HG03025 (cell line): ENCODE data around the gene BRMS1.
"Not testable (repeated sequence)": the region's sequence is repeated elsewhere in the genome, so short reads cannot be mapped to it uniquely, and the experiment has no call there.

Source experiments
- ATAC-seq: cut with Tn5 transposase; IDR thresholded peaks from one replicate; pipeline ENCODE4 v1.9.1; 2021; ENCODE audit warnings: mild to moderate bottlenecking, moderate library complexity; ENCODE audit not compliant: unreplicated experiment, low FRiP score

BRMS1 gene

DNA sequence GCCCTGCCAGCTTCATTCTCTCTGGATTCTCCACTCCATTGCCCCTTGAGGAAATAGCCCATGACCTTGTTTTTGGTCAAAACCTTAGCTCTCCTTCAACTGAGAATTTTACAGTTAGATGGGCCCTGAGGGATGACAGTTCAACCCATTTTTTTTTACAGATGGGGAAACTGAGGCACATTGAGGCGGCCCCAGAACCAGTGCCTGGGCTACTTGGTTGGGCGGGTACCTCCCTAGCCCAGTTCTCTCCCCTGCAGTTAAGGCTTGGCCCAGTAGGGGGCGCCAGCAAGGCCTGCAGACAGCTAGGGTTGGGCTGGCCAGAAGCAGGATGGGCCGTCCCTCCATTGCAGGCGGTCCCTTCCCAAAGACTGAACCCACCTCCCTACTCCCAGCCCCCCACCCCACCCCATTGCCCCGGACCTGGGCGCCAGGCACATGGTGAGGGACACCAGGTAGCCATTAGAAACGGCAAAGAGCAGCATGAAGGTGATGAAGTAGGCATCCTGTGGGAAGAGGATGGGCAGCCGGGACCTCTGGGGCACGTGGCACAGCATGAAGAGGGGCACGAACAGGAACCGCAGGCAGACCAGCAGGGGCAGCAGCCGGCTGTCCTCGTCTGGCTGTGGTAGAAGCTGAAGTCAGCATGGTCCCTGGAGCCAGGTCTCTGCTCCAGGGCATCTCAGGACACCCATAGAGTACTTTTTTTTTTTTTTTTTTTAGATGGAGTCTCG is 19.1 kb upstream of the BRMS1 start:
- no peak for ATAC-seq

DNA sequence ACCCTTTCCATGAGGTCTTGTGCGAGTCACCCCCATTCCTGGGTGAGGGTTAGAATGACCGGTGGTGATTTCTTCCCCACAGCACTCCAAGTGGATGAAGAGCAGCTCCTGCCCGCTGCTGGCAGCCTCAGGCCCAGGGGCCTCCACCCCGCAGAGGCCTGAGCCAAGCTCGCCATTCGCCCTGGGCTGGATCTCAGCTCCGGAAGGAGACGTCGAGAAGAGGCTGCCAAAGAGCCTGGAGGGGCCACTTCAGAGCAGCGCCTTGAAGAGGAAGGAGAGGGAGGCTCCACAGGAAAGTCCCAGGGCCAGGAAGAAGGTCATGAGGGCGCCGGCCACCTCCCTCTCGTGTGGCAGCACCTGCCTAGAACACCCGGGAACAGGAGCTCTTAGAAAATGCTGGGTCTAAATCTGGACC is 18.3 kb upstream of the BRMS1 start:
- no peak for ATAC-seq

- no peak for ATAC-seq
Measured at GRCh38 chr11:66362481-66363147, 17.7 kb upstream of the BRMS1 start.

DNA sequence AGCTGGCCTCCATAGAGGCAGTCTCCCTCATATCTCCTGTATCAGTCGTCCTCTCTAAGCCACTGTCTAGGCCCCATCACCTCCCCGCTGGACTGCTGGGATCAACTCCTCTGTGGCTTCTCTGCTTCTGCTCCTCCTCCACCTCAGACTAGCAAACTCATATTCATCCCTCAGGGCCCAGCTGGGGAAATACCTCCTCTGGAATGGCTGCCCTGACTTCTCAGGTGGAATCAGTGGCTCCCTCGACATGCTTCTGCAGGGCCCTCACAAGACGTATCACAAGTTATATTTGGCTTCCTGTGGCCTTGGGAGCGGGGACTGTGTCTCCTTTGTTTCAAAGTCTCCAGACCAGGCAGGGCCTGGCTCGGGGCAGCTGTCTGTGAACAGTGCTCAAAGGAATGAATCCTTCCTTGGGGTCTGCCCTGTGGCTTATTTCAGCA is 16.6 kb upstream of the BRMS1 start:
- ATAC-seq, result no peak

- no peak for ATAC-seq
Measured at GRCh38 chr11:66360406-66361073, 15.6 kb upstream of the BRMS1 start.

GRCh38 chr11:66359662-66360087 is 14.8 kb upstream of the BRMS1 start:
- ATAC-seq, result no peak

DNA sequence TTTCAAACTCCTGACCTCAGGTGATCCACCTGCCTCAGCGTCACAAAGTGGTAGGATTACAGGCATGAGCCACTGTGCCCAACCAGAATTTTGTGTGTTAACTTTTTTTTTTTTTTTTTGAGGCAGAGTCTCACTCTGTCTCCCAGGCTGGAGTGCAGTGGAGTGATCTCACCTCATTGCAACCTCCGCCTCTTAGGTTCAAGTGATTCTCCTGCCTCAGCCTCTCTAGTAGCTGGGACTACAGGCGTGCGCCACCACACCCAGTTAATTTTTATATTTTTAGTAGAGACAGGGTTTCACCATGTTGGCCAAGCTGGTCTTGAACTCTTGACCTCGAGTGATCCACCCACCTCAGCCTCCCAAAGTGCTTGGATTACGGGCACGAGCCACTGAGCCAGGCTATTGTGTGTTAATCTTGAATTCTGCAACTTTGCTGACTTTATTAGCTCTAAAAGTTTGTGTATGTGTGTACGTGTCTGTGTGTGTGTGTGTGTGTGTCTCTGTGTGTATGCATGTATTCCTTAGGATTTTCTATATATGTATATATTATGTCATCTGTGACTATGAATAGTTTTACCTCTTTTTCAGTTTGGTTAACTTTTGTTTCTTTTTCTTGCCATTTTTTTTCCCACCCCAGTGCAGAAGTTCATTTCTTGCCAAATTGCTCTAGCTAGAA is 5.8 kb upstream of the BRMS1 start:
- ATAC-seq, result not testable (repeated sequence)

- ATAC-seq, result no peak
Measured at GRCh38 chr11:66349084-66349386, 4.1 kb upstream of the BRMS1 start.

DNA sequence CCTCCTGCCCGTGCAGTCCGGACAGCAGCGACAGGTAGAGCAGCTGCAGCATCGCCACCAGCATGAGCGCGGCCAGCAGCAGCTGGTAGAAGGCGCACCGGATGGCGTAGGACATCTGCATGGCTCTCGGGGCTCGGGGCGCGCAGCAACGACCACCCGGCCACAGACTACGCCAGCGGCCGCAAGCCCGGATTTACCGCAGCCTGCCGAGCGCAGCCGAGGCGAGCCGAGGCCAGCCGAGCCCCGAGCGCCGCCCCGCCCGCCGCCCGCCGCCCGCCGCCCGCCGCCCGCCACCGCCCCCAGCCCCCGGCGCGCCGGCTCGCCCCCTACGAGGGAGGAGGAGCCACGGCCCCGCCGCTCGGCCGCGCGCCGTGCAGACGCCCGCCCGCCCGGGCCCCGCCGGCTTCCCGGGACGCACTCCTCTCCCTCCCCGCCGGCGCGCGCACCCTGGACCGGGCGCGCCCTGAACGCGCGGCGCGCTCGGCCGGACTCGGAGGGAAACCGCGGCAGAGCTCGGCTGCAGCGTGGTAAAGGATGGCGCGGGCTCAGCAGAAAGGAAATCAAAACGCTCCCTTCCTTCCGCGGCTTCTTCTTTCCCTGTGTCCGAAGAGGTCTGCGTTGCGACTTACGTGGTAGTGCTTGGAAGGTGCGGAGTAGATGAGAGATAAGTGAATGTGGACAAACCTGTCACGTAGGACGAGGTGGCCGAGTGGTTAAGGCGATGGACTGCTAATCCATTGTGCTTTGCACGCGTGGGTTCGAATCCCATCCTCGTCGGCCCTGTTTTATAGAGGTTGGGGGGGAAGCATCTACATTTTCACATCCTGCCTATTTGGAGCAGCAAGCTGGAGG is 2.7 kb upstream of the BRMS1 start, which contains the start of gene B4GAT1:
TSS of gene B4GAT1 (minus strand) at position 205 of the 852 bp plus-strand sequence. CDS start at position 121, 84 bp downstream.
- peak; percentile 41 for ATAC-seq

DNA sequence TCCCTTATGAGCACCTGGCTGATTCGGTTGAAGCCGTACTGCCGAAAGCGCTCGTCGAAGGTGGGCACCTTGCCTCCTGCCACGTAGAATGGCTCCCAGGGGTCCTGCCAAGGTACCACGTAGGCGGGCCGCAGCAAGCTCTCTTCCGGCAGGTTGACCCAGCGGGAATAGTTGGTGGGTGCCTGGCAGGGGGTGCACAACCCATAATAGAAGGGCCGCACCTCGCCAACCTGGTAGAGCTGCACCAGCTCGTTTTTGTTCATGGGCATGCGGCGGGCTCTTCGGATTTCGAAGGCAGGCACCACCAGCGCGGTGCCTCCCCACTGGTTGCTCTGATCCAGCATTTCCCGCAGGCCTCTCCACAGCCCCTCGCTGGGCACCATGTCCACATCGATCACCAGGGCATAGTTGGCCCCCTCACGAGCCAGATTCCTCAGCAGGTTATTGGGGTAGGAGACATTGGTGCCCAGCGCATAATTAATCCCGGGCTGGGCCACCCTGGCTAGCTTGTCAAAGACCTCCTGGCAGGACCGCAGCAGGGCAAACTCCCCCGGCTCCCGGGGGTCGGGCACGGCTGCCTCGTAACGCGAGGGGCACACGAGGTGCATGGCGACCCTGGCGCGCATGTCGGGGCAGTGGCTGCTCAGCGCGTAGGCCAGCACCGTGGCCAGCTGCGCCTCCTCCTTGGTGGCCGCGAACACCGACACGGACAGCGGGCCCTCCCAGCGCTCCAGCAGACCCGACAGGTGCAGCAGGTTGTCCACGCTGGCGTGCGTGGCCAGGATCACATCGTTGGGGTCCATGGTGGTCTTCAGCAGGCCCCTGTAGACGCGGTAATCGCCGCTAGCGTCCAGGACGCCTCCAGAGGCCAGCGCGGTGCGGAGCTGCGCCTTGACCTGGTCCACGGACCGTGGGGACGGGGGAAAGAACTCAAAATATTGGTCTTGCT is 1.8 kb upstream of the BRMS1 start:
- ATAC-seq, result no peak

GRCh38 chr11:66345316-66345649 is 379 bp upstream of the BRMS1 start:
- ATAC-seq, result no peak

DNA sequence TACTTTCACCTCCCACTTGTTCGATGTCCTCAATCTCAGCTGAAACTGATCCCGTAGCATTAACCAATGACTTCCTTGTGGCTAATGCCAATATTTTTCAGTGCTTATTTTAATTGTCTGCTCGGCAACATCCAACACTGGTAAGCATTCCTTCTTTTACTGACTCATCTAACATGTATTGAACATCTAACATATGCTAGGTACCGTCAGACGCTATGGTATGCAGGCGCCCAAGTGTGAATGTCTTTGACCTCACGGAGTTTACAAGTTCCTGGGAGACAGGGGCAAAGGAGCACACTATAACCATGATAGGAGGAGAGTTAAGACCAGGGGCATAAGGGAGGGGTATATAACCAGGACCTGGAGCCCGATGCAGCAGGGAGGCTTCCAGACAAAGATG is 1.7 kb downstream of the BRMS1 start:
- no peak for ATAC-seq

- ATAC-seq, result no peak
Measured at GRCh38 chr11:66341502-66342126, 3.3 kb downstream of the BRMS1 start.

GRCh38 chr11:66340596-66341501 is 4.1 kb downstream of the BRMS1 start:
- no peak for ATAC-seq

DNA sequence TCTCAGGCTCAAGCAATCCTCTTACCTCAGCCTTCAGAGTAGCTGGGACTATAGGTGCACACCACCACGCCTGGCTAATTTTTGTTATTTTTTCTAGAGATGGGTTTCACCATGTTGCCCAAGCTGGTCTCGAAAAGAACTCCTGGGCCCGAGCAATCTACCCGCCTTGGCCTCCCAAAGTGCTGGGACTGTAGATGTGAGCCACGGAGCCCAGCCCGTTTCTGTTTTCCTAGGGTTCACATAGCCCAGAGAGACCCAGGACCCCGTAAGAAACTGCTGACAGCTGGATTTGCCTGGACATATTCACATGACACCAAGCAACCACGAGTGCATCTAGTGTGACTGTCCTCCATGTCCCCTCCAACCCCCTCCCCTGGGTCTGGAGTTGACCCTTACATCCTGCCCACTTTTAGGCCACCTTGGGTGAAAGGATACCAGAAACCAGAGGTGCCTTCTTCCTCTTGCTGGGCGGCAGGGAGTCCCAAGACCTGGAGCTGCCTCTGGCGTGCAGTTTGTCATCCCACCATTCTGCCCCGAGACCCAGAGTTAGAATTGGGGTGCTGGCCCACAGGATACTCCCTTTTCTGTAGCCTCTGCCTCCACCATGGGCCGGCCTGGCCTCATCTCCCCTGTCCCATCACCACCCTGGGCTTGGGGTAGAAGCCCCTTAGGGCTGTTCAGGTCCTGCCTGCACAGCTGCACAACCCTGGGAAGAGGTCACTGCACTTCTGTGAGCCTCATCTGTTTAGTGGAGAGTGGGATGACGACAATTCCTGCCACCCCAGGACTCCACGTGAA is 5.0 kb downstream of the BRMS1 start:
- ATAC-seq, result no peak

GRCh38 chr11:66339162-66339675 is 5.7 kb downstream of the BRMS1 start:
- no peak for ATAC-seq
